Smooth muscle cell (in vitro differentiated cells): Measurements from ENCODE around the gene ZNF785. TPM values are rescaled to one million over a fixed set of nuclear protein-coding genes. Genes with fewer than 3 reads are reported as not detected.

ENCODE experiments used
- DNase-seq: peaks from one replicate; lab custom pipeline; 2025; ENCODE audit not compliant: unreplicated experiment; lab: John Stamatoyannopoulos, UW
- H2AFZ ChIP-seq: fragments of 200-600 bp; sonication (generic); 2 replicates; pipeline ENCODE4 v1.6.0; 2016; ENCODE audit warnings: antibody characterized with exemption, low read depth, mild to moderate bottlenecking
- H3F3A ChIP-seq: fragments of 200-600 bp; sonication (generic); 2 replicates; pipeline ENCODE4 v1.6.0; 2017; ENCODE audit warnings: antibody characterized with exemption, low read depth
- H3K27ac ChIP-seq: fragments of 200-600 bp; sonication (generic); 2 replicates; pipeline ENCODE4 v1.5.1; 2016; ENCODE audit warnings: low read depth, mild to moderate bottlenecking
- H3K27me3 ChIP-seq: fragments of 200-600 bp; sonication (generic); 2 replicates; pipeline ENCODE4 v1.6.1; 2016; ENCODE audit warnings: low read depth, mild to moderate bottlenecking
- H3K36me3 ChIP-seq: fragments of 200-600 bp; sonication (generic); 2 replicates; pipeline ENCODE4 v1.5.1; 2016; ENCODE audit warnings: low read depth
- H3K4me1 ChIP-seq: fragments of 200-600 bp; sonication (generic); 2 replicates; pipeline ENCODE4 v1.5.1; 2016; ENCODE audit warnings: low read depth
- H3K4me2 ChIP-seq: fragments of 200-600 bp; sonication (generic); 2 replicates; pipeline ENCODE4 v1.6.0; 2016; ENCODE audit warnings: mild to moderate bottlenecking
- H3K4me3 ChIP-seq: fragments of 200-600 bp; sonication (generic); 2 replicates; pipeline ENCODE4 v1.5.1; 2016; ENCODE audit warnings: mild to moderate bottlenecking
- H3K79me2 ChIP-seq: fragments of 200-600 bp; sonication (generic); 2 replicates; pipeline ENCODE4 v1.6.0; 2016; ENCODE audit warnings: low read depth, mild to moderate bottlenecking
- H3K9ac ChIP-seq: fragments of 200-600 bp; sonication (generic); 2 replicates; pipeline ENCODE4 v1.6.0; 2016; ENCODE audit warnings: low read depth
- H3K9me3 ChIP-seq: fragments of 200-600 bp; sonication (generic); replicated peaks from 2 replicates; pipeline ENCODE4 v1.5.1; 2016; ENCODE audit warnings: low read depth
- H4K20me1 ChIP-seq: fragments of 200-600 bp; sonication (generic); 2 replicates; pipeline ENCODE4 v1.6.0; 2016; ENCODE audit warnings: low read depth
- WGBS: methylation state at CpG from one replicate; pipeline ENCODE4 v1.1.7; 2016; ENCODE audit warnings: low lambda C conversion rate; 5-methylcytosine and 5-hydroxymethylcytosine counted together
- polyA plus RNA-seq: library from polyadenylated mRNA; unstranded; fragments of >200 nt; fragmentation: Nextera tagmentation; extraction: Ambion mirVana; gene quantifications from 2 replicates; pipeline ENCODE4 v1.2.1, GENCODE V29; 2016
- total RNA-seq: library from RNA; depleted of rRNA; stranded (reverse); fragments of >200 nt; gene quantifications from 2 replicates; pipeline ENCODE4 v1.2.3, GENCODE V29; 2014
- TF ChIP-seq, protein P1 (sequence below): fragments of 200-600 bp; sonication (generic); IDR thresholded peaks from 2 replicates; pipeline ENCODE4 v1.5.1; 2017; ENCODE audit warnings: borderline replicate concordance, mild to moderate bottlenecking, antibody characterized with exemption; ENCODE audit not compliant: insufficient read depth, poor library complexity, severe bottlenecking

ZNF785 gene
- total and polyA plus RNA-seq, 2 experiments from 2014 or later: 6.8 to 12.9 TPM

- Histone ChIP-seq H3F3A (no peaks in the 10 kb centered on the region), H3K36me3 (no peaks in the 10 kb centered on the region), H3K4me1 (no peaks in the 10 kb centered on the region), H3K9me3 (no peaks in the 10 kb centered on the region), H3K79me2 (no peaks in the 10 kb centered on the region), H3K27me3 (no peaks in the 10 kb centered on the region), H3K4me2 (no peak overlapping the region), H3K9ac (no peak overlapping the region), H3K4me3 (no peak overlapping the region), H3K27ac (no peak overlapping the region), H2AFZ (no peak overlapping the region), H4K20me1 (no peaks in the 10 kb centered on the region)
- TF ChIP-seq, protein P1, sequence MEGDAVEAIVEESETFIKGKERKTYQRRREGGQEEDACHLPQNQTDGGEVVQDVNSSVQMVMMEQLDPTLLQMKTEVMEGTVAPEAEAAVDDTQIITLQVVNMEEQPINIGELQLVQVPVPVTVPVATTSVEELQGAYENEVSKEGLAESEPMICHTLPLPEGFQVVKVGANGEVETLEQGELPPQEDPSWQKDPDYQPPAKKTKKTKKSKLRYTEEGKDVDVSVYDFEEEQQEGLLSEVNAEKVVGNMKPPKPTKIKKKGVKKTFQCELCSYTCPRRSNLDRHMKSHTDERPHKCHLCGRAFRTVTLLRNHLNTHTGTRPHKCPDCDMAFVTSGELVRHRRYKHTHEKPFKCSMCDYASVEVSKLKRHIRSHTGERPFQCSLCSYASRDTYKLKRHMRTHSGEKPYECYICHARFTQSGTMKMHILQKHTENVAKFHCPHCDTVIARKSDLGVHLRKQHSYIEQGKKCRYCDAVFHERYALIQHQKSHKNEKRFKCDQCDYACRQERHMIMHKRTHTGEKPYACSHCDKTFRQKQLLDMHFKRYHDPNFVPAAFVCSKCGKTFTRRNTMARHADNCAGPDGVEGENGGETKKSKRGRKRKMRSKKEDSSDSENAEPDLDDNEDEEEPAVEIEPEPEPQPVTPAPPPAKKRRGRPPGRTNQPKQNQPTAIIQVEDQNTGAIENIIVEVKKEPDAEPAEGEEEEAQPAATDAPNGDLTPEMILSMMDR: peak; percentile 45
- no peak for DNase-seq
- WGBS: 40% methylated on average over 12 of the region's 12 CpGs
These were observed 30.0 kb upstream of the ZNF785 start for GRCh38 chr16:30615358-30616091.

GRCh38 chr16:30609926-30610839 is 24.7 kb upstream of the ZNF785 start, which contains the start of gene ZNF689:
ZNF689 (minus strand) TSS chr16:30610389; CDS start chr16:30610041, 348 bp downstream.
- H3K4me1 ChIP-seq: no peaks in the 10 kb centered on the region
- TF ChIP-seq, protein P1: no peak
- peak; percentile 75 for DNase-seq
- H3K36me3 ChIP-seq: no peaks in the 10 kb centered on the region
- peak within 1 kb of the TSS; percentile 83 for H2AFZ ChIP-seq
- H3K27ac ChIP-seq: peak within 1 kb of the TSS; percentile 53
- WGBS: under 1% methylated on average over 61 of the region's 63 CpGs
- peak within 1 kb of the TSS; percentile 66 for H3K4me3 ChIP-seq
- peak within 1 kb of the TSS; percentile 84 for H3K9ac ChIP-seq
- peak within 1 kb of the TSS; percentile 88 for H3K4me2 ChIP-seq
- H3K79me2 ChIP-seq: peaks cover 26% of the 10 kb centered on the region
- H3K9me3 ChIP-seq: no peaks in the 10 kb centered on the region
- H3F3A ChIP-seq: no peaks in the 10 kb centered on the region
- no peaks in the 10 kb centered on the region for H3K27me3 ChIP-seq
- H4K20me1 ChIP-seq: no peaks in the 10 kb centered on the region

- TF ChIP-seq, protein P1: no peak
- Histone ChIP-seq H3K79me2 (peaks cover 26% of the 10 kb centered on the region), H3K9ac (peak overlapping the region; percentile 84), H3K27me3 (no peaks in the 10 kb centered on the region), H3K4me1 (no peaks in the 10 kb centered on the region), H3K4me3 (peak overlapping the region; percentile 66), H3F3A (no peaks in the 10 kb centered on the region), H3K36me3 (no peaks in the 10 kb centered on the region), H3K27ac (peak overlapping the region; percentile 53), H3K9me3 (no peaks in the 10 kb centered on the region), H4K20me1 (no peaks in the 10 kb centered on the region), H2AFZ (peak overlapping the region; percentile 83), H3K4me2 (peak overlapping the region; percentile 88)
- 14% methylated on average over 37 of the region's 40 CpGs for WGBS
- DNase-seq: no peak
These were observed 23.8 kb upstream of the ZNF785 start for GRCh38 chr16:30609002-30609925.
